Measurements from ENCODE around the gene SERPINA5.
"Not testable (repeated sequence)": the region's sequence is repeated elsewhere in the genome, so short reads cannot be mapped to it uniquely, and the experiment has no call there.

The SERPINA5 gene

DNA sequence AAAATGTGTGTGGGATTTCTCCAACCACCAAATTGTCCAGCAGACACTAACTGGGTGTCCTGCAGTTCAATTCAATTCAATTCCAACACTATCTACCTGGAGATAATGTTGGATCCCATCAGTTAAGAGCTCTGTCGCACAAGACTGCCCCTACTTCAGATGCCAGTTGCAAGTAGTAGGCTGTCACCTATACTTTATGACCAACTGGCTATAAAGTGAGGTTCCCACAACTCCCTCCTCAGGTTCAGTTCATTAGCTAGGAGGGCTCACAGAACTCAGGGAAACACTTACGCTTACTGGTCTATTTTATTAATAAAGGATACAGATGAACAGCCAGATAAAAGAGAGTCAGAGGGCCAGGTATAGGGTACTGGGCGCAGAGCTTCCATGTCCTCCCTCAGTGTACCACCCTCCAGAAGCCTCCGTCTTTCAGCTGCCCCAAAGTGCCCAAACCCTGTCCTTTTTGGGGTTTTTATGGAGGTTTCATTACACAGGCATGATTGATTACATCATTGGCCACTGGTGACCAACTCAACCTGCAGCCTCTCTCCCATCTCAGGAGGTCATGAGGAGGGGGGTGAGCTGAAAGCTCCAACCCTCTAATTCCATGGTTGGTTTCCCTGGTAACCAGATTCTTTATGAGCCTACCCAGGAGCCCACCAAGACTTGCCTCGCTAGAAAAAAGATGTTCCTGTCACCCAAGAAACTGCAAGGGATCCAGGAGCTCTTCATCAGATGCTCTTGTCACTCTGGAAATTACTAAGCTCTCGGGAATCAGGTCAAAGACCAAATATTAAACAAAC, 7.5 kb upstream of the SERPINA5 start:
- no peak for DNase-seq (ENCODE audit: low spot score)

- no peak for DNase-seq (ENCODE audit: low spot score)
Observed at GRCh38 chr14:94574336-94574735, 6.9 kb upstream of the SERPINA5 start.

- no peak for DNase-seq (ENCODE audit: low spot score)
Observed at GRCh38 chr14:94575730-94576585, 5.3 kb upstream of the SERPINA5 start.

GRCh38 chr14:94577472-94577871, 3.8 kb upstream of the SERPINA5 start:
- not testable (repeated sequence) for DNase-seq (ENCODE audit: low spot score)

GRCh38 chr14:94578712-94579111, 2.5 kb upstream of the SERPINA5 start:
- no peak for DNase-seq (ENCODE audit: low spot score)

- no peak for DNase-seq (ENCODE audit: low spot score)
Observed at GRCh38 chr14:94582199-94582750, 1.0 kb downstream of the SERPINA5 start.

DNA sequence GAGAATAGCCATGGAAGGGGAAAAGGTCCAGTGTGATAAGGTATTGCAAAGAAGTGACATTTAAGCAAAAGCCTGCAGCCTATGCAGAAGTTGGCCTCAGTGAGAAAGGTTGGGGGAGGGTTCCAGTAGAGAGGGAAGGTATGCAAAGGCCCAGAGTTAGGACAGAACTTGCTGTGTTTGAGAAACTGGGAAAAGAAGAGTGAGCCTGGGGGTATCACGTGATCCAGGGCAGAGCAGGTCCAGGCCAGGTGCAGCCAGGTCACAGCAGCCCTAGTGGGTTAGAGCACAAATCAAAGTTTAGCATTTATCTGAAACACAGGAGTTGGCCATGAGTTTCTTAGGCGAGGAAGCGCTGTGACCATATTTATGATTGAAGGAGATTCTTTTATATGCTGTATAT, 1.6 kb downstream of the SERPINA5 start:
- no peak for DNase-seq (ENCODE audit: low spot score)

GRCh38 chr14:94583557-94583956, 2.3 kb downstream of the SERPINA5 start:
- DNase-seq (ENCODE audit: low spot score) = no peak

DNA sequence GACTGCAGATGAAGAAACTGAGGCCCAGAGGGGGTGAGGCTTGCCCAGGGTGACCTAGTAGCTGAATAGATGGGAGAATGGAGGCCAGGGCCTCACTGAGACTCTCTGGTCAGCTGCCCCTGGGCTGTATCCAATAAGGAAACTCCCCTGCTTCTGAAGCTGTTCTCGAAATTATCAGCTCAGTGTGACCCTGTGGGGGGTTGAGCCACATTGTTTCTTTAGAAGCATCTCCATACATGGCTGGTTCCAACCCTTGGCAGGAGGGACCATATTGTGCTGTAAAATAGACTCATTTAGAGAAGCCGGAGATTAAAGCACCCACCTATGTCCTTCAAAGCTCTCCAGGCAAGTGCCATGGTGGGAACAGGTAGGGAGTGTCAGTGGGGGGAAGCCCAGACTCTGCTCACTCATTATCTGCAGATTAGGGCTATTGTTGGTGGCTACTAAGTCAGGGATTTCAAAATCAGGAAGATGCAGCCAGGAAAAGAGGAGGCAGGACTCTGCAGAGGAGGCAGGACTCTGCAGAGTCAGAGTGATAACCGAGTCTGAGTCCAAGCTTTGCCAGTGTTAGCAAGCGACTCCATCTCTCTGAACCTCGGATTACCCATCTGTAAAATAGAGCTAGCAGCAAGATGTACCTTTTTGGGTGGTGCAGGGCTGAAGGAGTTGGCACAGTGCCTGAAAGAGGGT, 3.5 kb downstream of the SERPINA5 start:
- DNase-seq (ENCODE audit: low spot score) = no peak

DNA sequence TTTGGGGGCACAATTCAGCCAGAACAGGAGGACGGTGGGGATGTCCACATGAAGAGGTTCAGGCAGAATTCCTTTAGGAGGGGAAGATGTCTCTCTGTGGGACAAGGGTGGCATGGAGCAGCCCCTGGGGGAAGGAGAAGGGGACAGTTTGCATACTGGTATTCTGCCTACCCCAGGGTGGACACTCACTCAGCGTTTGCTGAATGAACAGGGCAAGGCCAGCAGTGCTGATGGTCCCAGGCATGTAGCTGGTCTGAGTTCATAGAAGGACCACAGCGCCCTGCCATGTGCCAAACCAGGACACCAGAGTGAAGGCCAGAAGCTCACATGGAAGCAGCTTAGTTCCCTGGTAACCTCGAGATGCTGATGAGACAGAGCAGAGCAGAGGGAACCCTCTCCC, 5.4 kb downstream of the SERPINA5 start:
- no peak for DNase-seq (ENCODE audit: low spot score)

DNA sequence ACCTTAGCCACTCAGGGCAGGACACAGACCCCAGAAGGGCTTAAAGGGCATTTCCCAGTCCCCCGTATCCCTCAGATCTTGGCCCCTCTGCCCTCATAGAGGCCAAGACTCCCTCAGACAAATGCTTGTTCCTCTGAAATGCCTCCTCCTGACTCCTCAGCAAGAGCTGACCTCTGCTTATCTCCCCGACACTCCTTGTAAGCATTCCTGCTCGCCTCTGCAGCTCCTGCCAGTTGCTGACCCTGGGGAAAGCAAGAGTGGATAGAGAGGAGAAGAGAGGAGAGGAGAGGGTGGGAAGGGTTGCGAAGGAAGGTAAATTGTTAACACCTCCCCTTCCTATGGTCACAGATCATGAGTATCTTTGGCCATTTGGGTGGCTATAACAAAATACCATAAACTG, 7.1 kb downstream of the SERPINA5 start:
- no peak for DNase-seq (ENCODE audit: low spot score)

- no peak for DNase-seq (ENCODE audit: low spot score)
Observed at GRCh38 chr14:94591073-94591472, 9.8 kb downstream of the SERPINA5 start.

DNA sequence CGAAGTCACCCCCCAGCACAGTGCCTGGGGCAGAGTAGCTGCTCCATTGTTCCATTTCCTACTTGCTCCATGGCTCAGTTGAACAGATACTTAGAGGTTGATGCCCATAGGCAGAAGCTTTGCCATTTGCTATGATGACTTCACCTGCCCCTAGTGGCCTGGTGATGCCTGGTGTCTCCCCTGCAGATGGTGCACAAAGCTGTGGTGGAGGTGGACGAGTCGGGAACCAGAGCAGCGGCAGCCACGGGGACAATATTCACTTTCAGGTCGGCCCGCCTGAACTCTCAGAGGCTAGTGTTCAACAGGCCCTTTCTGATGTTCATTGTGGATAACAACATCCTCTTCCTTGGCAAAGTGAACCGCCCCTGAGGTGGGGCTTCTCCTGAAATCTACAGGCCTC, 10.6 kb downstream of the SERPINA5 start:
- no peak for DNase-seq (ENCODE audit: low spot score)

DNA sequence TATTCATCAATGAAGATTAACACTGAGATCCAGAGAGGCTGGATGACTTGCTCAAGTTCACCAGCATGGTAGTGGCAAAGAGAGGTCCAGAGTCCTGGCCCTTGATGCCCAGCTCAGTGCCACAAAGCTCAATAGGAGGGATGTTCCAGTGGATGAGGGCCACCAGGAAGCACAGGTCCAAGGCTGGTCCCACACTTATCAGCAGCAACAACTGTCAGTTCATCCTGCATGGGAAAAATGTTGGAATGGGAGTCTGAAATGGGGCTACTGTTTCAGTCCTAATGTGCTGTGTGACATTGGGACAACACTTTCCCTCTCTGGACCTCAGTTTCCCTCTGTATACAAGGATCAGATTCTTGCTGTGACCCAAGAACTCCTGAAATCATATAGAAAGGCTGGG, 11.2 kb downstream of the SERPINA5 start:
- DNase-seq (ENCODE audit: low spot score) = no peak

- DNase-seq (ENCODE audit: low spot score) = no peak
Observed at GRCh38 chr14:94593376-94593748, 12.1 kb downstream of the SERPINA5 start.

GRCh38 chr14:94593749-94594431, 12.7 kb downstream of the SERPINA5 start:
- DNase-seq (ENCODE audit: low spot score) = no peak

GRCh38 chr14:94594441-94594840, 13.2 kb downstream of the SERPINA5 start:
- no peak for DNase-seq (ENCODE audit: low spot score)

DNA sequence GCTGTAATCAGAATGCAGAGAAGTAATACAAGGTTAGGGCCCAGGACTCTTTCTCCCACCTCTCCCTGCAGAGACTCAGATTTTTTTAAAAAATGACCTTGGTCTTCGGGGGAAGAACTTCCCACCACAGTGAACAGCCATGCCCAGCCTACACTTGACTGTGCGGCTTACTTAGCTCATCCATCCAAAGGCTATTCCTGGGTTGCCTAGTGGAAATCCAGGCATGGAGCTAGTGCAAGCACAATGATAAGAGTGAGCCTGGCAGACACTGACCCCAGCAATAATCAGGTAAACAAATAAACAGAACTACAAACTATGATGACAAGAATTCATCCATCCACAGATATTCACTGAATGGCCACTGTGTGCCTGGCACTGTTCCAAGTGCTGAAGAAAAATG, 14.7 kb downstream of the SERPINA5 start:
- DNase-seq (ENCODE audit: low spot score) = no peak

DNA sequence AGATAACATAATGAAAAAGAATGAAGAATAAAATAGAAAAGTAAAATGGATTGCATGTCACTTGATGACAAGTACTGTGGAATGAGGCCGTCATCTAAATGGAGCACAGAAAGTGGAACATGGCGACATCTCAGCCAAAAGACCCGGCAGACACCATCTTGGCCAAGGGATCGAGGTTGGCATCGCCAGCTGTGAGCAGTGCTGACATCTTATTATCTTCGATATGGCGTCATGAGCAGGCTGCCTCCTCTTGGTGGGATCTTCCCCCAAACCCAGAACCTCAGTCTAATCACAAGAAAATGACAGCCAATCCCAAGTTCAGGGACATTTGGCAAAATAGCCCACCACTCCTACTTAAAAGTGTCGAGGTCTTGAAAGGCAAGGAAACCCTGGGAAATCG, 15.1 kb downstream of the SERPINA5 start:
- DNase-seq (ENCODE audit: low spot score) = no peak

DNA sequence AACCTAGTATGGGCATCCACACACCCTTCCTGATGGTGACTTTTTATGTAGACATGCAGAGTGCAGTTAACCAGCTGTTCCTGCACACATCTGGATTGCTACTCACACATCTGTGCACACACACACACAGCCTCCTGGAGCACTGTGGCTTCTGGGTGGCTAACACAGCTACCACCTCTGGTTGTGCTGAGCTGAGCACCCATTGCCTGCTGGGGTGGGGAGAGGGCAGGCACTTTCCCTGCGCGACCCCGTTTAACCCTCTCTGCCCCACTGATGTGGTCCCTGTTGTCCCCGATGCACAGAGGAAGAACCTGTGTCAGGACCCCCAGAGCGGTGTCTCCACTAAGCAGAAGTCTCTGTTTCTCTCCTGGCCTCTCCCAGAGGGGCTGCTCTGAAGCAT, 16.6 kb downstream of the SERPINA5 start:
- no peak for DNase-seq (ENCODE audit: low spot score)

GRCh38 chr14:94598506-94598815, 17.2 kb downstream of the SERPINA5 start:
- no peak for DNase-seq (ENCODE audit: low spot score)
